DLD1 (cell line): ENCODE results near the gene KRTAP17-1.
"Not testable (repeated sequence)": the region's sequence is repeated elsewhere in the genome, so short reads cannot be mapped to it uniquely, and the experiment has no call there.

Source experiments
- in situ Hi-C: cut with HindIII; loops from 2 replicates; pipeline ENCODE4 v1.10.0; 2017; ENCODE audit warnings: low sequenced_read_pairs

The KRTAP17-1 gene

GRCh38 chr17:41307647-41308046 is 7.9 kb downstream of the KRTAP17-1 start:
- in situ Hi-C loops, result no loop called here

GRCh38 chr17:41304091-41304490 is 11.4 kb downstream of the KRTAP17-1 start:
- in situ Hi-C loops, result no loop called here

GRCh38 chr17:41302981-41303380 is 12.5 kb downstream of the KRTAP17-1 start:
- in situ Hi-C loops, result no loop called here

DNA sequence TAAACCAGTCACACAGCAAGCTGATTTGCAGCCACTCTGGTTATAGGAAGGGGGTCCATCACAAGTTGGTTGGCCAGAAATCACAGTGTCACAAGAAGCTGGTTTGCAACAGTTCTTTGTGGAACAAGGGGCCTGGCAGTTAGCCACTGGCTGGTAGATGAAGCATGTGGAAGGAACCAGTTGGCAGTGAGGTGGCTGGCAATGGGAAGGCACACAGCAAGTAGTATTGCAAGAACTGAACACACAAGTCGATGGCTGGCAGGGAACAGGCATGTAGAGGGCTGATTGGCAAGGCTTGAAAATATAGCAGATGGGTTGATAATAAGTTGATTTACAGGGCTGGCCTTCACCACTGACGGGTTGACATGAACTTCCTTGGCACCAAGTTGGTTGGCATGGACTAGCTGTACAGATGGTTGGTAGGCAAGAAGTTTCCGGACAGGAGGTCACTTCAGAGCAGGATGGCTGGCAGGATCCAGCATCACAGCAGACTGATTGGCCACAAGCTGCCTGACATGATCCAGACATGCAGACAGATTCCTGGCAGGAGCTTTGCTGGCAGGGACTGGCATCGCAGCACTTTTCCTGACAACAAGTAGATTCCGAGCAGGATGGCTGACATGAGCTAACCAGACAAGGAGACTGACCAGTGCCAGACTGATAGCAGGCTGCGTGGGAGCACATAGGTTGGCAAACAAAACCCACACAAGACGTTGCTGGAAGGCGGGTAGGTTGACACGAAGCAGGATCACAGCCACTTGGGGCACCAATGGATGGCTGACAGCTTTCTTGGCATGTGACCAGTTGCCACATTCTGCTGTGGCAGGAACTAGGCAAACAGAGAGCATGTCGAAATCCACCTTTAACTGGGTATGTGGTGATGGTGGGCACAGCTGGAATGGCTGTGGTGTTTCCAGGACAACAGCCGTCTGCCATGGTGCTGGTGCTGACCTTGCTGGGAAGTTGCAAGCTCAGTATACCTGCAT is 13.3 kb downstream of the KRTAP17-1 start, which contains the start of gene KRTAP29-1:
Gene KRTAP29-1, minus strand, starts transcription at position 936 of the 986 bp plus-strand sequence. Its CDS starts 0 bp downstream, at position 936.
- in situ Hi-C loops, result no loop called here

DNA sequence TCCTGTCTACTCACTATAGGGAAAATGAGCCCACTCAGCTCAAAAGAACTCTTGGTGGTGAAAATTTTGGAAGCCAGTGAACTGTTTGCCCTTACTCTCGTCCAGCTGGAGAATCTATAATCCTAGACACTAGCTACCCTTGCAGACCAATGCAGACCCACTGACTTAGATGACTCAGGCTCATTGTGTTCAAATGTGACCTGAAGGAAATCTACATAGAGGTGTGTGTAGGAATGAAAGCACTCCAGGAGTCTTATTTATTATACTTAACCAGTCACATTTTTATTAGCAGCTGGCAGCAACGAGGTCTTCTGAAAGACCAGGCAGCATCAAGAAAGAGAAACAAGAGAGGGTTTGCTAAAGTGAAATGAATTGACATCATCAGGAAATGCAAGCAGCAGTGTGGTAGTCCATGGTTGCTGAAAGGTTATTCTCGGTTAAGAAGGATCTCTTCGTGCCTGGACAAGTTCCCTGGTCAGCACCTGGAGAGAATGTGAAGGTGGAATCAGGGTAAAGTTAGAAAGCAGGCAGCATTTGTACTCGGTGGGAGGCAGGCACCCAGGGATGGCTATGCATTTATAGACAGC is 14.2 kb downstream of the KRTAP17-1 start:
- in situ Hi-C loops, result no loop called here

GRCh38 chr17:41298458-41299135 is 16.9 kb downstream of the KRTAP17-1 start:
- in situ Hi-C loops, result no loop called here

- in situ Hi-C loops, result no loop called here
Measured at GRCh38 chr17:41296846-41297245, 18.7 kb downstream of the KRTAP17-1 start.

DNA sequence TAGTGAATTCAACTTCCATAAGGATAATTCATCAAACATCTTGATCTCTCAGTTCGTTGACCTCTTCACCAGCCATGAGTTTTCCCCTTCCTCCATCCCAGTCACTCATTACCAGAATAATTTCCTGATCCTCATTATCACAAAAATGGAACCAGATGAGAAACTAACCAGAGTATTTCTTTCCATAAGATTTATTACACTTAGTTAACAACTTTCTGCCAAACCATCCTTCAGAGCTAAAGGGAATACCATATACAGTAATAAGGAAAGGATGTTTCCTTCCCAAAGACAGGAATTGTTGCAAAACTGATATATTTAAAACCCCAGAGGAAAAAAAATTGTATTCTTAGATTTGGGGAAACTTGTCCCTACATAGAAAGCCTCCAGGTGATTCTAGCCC is 21.5 kb downstream of the KRTAP17-1 start:
- in situ Hi-C loops, result no loop called here

DNA sequence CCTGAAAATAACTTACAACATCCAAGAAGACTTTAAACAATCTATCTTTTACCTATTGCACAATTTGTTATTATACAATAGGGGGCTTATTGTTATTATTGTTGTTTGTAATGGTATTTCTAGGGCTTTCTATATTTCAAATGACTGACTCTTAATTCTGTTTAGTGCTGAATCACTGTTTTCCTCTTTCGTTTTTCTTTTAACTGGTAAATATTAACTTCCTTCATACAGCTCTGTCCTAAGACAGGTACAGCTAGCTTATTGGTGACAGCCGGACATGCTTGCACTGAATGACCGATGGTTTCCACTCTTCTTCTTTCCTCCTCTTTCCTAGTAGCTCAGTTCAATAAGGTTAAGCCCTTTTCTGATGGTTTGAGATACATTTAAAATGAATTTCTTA is 28.5 kb downstream of the KRTAP17-1 start:
- in situ Hi-C loops, result no loop called here

- in situ Hi-C loops, result no loop called here
Measured at GRCh38 chr17:41284546-41284945, 31.0 kb downstream of the KRTAP17-1 start.

- in situ Hi-C loops, result no loop called here
Measured at GRCh38 chr17:41284043-41284442, 31.5 kb downstream of the KRTAP17-1 start.

- in situ Hi-C loops, result no loop called here
Measured at GRCh38 chr17:41278176-41278955, 37.1 kb downstream of the KRTAP17-1 start.

- in situ Hi-C loops, result not testable (repeated sequence)
Measured at GRCh38 chr17:41275648-41276190, 39.8 kb downstream of the KRTAP17-1 start, which contains the start of gene KRTAP9-7. KRTAP9-7 (plus strand) TSS chr17:41275698; CDS start chr17:41275698, 0 bp downstream.

- in situ Hi-C loops, result no loop called here
Measured at GRCh38 chr17:41271858-41272257, 43.7 kb downstream of the KRTAP17-1 start.

DNA sequence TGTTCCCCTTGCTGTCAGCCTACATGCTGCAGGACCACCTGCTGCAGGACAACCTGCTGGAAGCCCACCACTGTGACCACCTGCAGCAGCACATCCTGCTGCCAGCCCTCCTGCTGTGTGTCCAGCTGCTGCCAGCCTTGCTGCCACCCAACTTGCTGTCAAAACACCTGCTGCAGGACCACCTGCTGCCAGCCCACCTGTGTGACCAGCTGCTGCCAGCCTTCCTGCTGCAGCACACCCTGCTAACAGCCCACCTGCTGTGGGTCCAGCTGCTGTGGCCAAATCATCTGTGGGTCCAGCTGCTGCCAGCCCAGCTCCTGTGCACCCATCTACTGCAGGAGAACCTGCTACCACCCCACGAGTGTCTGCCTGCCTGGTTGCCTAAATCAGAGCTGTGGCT is 44.2 kb downstream of the KRTAP17-1 start:
- in situ Hi-C loops, result not testable (repeated sequence)

DNA sequence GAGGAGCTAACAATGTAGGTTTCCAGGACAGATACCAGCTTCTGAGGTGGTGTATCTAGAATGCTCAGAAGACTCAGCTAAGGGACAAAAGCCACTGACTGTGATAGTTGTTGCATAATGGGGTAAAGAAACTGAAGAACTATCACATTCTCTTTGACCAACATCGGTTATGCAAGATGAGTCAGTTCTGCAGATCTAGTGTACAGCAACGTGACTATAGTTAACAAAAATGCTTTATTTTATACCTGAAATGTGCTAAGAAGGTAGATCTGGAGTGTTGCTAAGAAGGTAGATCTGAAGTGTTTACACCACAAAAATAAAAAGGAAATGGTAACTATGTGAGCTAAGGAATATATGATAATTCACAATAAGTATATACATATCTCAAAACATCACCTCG is 47.8 kb downstream of the KRTAP17-1 start:
- in situ Hi-C loops, result no loop called here

DNA sequence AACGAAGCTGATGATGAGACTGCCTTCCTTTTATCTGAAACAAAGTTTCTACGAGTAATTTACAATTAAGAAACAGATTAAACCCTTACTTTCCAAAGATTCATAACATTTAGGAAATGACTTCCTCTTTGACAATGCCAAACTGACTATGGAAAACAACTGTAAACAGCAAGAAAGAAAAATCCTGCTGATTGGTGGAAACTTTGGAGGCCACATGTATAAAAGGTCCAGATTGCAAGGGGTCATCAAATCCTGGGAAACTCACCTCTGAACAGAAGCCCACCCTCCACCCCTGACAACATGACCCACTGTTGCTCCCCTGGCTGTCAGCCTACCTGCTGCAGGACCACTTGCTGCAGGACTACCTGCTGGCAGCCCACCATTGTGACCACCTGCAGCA is 50.4 kb downstream of the KRTAP17-1 start, which contains the start of gene KRTAP9-6:
Gene KRTAP9-6, plus strand, starts transcription at position 301 of the 400 bp plus-strand sequence. Its CDS starts 0 bp downstream, at position 301.
- in situ Hi-C loops, result no loop called here
